Fibroblast of pulmonary artery (primary cell): ENCODE results near the gene PBX3.

Experiments used
- DNase-seq: peaks from one replicate; pipeline ENCODE4 v3.0.0-alpha.2; 2010; ENCODE audit warnings: low read depth
- H3K4me3 ChIP-seq: replicated peaks from 2 replicates; pipeline ENCODE4 v1.5.1; 2011; ENCODE audit warnings: low read depth, mild to moderate bottlenecking, control low read depth, low read length, moderate library complexity
- TF ChIP-seq, protein P1 (sequence below): IDR thresholded peaks from 2 replicates; pipeline ENCODE4 v1.5.1; 2011; ENCODE audit warnings: mild to moderate bottlenecking, control low read depth, low read length, inconsistent platforms; ENCODE audit errors: missing control alignments

The PBX3 gene

DNA sequence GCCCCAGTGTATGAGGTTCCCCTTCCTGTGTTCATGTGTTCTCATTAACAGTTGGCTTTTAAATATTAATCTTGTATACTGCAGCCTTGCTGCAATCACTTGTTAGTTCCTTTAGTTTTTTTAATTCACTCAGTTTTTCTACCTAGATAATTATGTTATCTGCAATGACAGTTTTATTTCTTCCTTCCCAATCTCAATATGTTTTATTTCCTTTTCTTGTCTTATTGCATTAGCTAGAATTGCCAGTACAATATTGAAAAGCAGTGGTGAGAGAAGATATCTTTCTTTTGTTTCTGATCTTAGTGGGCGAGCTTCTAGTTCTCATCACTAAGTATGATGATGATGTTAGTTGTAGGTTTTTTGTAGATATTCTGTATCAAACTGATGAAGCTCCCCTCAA is 232.2 kb downstream of the PBX3 start:
- DNase-seq: no peak
- TF ChIP-seq, protein P1, sequence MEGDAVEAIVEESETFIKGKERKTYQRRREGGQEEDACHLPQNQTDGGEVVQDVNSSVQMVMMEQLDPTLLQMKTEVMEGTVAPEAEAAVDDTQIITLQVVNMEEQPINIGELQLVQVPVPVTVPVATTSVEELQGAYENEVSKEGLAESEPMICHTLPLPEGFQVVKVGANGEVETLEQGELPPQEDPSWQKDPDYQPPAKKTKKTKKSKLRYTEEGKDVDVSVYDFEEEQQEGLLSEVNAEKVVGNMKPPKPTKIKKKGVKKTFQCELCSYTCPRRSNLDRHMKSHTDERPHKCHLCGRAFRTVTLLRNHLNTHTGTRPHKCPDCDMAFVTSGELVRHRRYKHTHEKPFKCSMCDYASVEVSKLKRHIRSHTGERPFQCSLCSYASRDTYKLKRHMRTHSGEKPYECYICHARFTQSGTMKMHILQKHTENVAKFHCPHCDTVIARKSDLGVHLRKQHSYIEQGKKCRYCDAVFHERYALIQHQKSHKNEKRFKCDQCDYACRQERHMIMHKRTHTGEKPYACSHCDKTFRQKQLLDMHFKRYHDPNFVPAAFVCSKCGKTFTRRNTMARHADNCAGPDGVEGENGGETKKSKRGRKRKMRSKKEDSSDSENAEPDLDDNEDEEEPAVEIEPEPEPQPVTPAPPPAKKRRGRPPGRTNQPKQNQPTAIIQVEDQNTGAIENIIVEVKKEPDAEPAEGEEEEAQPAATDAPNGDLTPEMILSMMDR: no peak
- H3K4me3 ChIP-seq: no peak overlapping the region

DNA sequence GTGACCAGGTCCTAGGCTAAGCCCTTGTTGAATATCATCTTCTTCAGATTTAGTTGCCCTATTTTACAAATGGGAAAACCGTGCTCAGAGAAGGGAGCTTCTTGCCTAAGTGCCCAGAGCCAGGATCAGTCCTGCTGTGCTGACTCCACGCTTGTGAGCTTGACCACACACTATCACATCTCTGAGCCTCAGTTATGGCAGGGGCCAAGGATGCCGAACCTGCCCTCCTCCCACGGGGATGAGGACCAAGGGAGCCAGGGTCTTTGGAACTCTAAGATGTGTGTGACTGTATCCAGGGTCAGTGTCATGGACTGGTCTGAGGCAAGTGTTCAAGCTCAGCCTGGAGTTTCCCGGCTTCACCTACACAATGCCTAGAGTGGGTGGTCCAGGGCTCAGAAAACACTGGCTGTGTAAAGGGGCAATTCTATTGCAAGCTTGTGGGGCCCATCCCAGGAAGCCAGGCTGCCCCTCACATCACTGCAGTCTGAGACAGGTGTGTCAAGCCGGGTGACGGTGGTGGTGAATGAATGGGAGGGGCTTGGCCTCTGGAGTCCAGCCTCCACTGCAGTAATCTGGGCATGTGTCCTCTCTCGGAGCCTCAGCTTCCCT is 235.7 kb downstream of the PBX3 start:
- TF ChIP-seq, protein P1: no peak
- H3K4me3 ChIP-seq: no peak overlapping the region
- DNase-seq: no peak

DNA sequence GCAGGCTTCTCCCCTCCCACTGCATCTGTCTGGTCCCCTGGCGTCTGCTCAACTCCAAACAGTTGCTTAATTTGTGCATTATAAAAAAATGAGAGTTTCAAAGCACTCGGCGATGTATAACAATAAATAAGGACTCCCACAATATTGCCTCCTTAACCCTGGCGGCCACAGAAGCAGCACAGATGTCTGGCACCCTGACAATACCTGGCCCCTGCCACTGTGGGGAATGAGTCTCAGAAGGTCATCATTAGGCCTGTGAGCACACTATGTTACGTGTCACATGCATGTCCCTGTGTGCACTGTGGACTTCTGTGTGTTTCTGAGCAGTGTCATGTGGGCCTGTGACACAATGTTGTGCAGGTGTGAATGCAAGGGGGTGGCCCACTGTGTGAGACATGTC is 236.5 kb downstream of the PBX3 start:
- DNase-seq: no peak
- TF ChIP-seq, protein P1: no peak
- no peak overlapping the region for H3K4me3 ChIP-seq

DNA sequence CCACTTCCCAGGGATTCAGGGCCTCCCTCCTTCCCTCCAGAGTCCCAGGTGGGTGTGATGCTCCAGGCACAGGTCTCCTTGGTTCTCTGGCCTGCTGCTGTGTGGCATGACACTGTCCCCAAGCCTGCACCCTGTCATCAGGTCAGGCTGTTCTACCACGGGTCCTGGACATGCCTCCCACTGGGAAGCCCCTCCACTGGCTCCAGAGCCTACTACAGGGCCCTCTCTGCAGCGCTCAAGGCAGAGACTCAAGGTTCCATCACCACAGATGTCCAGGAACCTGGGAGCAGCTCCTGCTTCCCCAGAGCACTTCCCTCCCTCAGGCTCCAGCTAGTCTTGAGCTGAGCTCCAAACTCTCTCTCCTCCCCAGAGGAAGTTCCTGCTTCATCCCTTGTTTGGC is 237.3 kb downstream of the PBX3 start:
- TF ChIP-seq, protein P1: no peak
- no peak overlapping the region for H3K4me3 ChIP-seq
- no peak for DNase-seq

DNA sequence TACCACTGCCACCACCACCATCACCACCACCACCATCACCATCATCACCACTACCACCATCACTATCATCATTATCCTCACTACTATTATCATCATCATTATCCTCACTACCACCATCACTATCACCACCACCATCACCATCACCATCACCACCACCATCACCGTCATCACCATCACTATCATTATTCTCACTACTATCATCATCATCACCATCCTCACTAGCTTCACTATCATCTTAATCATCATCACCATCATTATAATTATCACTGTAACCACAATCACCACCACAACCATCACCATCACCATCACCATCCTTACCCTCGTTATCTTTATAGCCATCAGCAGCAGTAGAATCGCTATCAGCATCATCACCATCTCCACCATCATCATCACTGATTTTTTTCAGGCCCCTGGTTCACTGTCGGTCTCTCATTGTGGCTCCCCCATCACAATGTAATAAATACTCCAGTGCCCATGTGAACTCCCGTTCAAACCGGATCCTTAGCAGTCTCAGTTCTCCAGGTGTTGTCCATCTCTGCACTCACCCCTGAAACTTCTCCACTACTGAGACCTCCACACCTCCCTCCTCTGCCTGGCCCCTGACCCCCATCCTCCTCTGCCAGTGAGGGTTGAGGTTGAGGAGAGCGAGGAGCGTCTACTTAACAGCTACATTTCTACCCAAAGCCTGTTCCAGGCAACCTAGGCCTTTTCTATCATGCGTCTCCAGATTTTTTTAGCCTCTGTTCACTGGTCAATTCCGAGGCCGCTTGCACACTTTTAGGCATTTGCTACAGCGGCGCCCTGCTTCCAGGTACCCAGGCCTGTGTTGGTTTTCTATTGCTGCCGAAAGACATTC is 238.2 kb downstream of the PBX3 start:
- TF ChIP-seq, protein P1: no peak
- no peak for DNase-seq
- H3K4me3 ChIP-seq: no peak overlapping the region

DNA sequence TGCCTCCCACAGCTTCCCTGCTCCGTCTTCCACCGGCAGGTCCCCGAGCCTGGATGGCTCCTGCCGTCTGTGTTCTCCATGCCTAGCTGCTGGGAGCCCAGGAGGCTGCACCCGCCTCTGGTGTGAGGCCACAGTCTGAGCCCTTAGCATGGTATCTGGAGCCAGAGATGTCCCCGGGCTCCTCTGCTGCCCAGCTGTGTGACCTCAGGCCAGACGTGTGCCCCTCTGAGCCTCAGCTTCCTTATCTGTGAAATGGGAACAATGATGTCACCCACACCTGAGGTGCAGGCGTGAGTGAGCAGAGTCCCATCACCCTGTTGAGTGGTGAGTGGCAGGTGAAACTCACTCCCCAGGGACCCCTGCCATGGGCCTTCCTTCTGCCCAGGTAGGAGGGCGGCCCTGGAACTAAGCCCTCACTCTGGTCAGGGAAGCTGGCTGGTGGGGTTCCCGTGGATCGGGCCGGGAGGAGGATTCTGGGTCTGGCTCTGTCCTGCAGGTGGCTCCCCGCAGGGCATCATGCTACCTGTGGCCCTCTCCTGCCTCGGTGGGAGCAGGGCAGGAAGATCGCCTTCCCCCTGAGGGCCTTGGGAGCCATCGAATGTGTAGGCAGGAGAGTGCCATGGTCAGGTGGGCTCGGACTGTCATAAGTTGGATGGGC is 239.0 kb downstream of the PBX3 start:
- TF ChIP-seq, protein P1: no peak
- no peak overlapping the region for H3K4me3 ChIP-seq
- no peak for DNase-seq
